Activated T-cell treated with anti-CD3 and anti-CD28 coated beads for 4 hours (primary cell): ENCODE data around the gene ATP1A1.

Experiments
- DNase-seq: peaks from one replicate; pipeline ENCODE4 v3.0.0-alpha.2; 2020

The ATP1A1 gene

DNA sequence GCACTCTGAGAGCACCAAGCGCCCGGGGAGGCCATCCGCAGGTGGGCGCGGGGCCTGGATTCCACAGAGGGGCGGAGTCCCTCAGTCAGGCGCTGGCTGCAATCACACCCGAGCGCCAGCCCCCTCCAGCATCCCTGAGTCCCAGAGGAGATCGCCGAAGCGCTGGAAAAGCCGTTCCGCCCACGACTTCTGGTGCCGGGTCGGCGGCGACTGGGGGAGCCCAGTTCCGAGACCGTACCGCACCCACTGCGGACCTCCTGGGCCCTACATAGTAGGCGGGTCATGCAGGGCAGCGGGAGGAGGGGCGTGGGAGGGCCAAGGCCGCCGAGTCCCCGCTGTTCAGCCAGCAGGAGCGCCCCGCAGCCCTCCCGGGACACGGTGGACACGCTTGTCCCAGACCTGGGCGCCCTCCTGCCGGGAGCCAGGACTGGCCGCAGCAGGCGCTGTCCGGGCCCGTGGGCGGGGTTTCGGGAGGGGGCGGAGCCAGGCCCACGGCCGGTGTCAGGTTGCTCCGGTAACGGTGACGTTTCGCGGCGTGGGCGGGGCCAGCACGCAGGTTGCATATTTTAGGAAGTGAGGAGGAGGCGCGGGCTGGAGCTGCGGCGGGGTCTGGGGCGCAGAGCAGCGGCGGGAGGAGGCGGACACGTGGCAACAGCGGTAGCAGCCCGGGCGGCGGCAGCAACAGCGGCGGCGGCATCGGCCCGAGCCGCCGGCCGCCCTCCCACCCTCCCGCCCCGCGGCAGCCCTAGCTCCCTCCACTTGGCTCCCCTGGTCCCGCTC is at the start of gene ATP1A1:
Gene ATP1A1 (plus strand): TSS at position 594 of the 780 bp plus-strand sequence. CDS start 268 bp downstream, outside the sequence.
- DNase-seq = peak; percentile 99

DNA sequence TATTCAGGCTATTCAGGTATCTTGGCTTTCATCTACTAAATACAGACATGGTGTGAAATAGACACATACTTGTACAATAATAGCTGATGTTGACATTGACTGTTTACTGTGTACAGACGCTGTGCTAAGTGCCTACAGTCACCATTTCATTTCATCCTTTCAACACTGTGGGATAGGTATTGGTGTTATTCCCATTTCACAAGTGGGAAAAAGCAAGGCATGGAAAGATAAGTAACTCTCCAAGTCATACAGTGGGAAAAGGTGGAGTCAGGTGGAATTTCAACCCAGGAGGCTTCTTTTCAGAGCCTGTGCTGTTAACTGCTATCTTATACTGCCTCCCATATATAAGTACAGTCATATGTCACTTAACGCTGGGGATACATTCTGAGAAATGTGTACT is 49.6 kb upstream of the ATP1A1 start:
- no peak for DNase-seq

DNA sequence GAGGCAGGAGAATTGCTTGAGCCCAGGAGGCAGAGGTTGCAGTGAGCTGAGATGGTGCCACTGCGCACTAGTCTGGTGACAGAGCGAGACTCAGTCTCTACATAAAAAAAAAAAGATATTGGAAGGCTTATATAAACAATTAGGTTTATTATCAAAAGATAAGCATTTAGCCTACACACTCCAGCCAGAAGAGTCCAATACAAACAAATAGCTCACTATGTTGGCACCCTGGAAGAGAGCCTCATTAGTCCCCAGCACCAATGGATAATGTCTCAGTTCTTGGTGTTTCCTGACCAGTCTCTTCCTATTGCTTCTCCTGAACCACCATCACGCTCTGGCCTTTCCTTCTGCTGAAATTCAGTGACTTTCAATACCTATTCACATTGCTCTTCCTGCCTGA is 48.6 kb upstream of the ATP1A1 start:
- no peak for DNase-seq

DNA sequence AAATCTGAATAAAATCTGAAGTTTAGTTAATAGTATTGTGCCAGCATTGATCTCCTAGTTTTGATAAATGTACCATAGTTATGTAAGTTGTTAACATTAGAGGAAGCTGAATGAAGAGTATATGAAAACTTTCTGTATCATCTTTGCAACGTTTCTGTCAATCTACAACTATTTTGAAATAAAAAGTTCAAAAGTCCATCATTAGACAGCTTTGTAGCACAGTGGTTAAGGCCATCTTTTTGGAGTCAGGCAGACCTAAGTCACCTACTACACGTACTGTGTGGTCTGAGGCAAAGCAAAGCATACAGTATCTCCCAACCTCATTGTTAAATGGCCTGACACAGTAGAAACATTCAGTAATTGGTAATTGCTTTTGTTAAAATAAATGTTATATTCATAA is 47.9 kb upstream of the ATP1A1 start:
- DNase-seq = no peak

DNA sequence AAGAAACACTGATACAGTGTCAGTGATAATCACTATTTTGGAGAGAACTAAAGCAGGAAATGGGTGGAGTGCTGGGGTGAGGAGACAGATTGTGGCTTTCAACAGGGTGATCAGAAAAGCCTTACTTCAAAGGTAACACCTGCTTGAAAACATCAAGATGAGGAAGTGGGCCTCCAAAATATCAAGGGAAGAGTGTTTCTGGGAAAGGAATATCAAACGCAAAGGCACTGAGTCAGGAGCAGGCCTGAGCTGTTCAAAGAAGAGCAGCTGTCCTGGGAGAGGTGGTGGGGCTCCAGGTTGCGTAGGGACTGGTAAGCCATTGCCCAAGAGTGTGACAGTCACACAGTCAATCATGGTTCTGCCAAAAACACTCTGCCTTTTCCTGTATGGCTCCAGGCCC is 47.1 kb upstream of the ATP1A1 start:
- peak; percentile 13 for DNase-seq

DNA sequence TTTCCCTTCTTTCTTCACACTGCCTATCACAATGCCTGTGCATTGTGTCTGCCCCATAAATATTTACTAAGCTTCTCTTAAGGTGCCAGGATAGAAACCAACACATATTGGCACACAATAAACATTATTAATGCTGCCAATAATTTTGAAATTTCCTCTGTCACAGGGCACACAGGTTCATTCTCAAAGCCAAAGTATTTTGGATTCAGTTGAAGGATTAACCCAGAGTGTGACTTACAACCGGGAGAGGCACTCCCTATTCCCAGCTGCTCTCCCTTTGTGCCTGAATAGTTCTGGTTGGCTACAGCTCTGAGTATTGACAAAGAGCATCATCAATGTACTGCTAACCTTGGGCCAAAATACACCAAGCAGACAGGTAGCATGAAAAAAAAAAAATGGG is 46.6 kb upstream of the ATP1A1 start:
- no peak for DNase-seq

DNA sequence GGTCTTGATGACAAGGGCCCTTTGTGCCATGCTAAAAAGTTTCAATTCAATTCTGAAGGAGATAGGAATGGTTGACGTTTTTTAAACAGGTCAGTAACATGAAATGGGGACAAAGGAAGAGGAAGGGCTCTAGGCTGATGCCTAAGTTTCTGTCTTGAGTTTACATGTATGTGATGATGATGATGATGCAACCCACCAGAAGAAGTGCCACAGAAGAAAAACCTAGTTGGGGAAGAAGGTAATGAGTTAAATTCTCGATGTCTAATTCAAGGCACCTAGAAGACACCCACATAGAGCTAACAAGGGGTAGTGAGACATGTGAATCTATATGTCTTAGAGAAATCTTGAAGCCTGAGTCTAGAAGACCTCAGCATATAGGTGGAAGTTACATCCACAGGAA is 44.4 kb upstream of the ATP1A1 start:
- no peak for DNase-seq

DNA sequence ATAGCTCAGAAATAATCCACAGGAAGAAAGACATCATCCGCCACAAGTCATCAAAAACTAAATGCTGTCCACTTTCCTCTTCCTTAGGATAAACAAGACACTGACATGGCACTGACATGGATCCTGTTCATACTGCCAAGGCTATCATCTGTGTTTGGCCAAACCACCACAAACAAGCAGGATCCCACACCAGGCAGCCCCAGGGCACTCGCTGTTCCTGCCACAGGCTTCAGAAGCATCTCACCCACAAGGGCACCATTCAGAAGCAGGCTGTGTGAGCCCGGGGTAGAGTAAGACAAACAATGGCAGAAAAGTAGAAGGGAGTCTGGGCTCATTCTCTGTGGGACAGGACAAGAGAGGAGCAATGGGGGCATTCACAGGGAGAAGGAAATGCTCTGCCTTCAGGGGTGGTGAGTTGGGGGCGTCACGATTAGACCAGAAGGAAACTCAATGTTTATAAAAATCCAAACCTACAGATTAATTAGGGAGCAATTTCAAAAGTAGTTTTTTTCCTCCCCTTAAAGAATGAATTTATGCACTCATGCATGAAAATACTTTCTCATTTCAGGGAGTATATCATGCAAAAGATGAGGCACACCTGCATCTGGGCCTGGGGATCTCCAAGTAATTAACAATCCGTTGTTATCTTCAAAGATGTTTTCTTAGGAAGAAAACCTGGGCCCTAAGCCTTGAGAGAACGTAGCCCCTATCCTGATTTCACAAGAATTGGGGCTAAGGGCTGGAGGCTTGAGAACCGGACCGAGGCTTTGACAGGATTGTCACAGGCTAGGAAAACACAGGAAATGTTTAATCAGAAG is 43.3 kb upstream of the ATP1A1 start:
- DNase-seq = no peak

DNA sequence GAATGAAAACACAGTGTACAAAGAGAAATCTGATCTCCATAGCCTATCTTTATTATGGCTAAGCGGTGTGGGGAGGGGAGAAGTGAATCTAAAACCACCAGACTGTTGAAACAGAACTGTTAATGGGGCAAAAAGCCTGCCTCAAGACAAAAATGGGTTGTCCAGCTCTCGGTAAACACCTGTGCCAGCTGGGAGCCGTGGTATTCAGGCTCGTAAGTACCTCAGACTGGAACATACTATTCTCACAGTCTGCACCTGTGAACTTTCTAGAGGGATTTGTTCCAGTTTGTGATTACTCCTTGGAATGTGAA is 42.7 kb upstream of the ATP1A1 start:
- no peak for DNase-seq

DNA sequence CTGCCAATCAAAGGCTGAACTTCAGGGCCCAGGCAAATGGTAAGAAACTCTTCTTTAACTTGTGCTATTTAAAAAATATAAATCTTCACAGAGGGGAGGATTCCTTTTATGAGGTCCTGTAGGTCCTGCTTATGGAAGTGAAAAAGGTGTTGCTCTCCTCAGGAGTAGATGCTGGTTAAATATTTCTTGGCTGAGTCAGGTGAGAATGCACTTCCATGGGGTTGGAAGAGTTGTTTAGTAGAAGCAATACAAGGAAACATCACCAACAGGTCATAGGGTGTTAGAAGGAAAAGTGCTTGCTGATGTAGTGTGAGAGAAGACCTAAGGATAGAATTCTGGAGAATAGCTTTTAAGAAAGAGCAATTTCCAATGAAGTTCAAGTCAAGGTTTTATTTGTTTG is 42.2 kb upstream of the ATP1A1 start:
- DNase-seq = no peak

DNA sequence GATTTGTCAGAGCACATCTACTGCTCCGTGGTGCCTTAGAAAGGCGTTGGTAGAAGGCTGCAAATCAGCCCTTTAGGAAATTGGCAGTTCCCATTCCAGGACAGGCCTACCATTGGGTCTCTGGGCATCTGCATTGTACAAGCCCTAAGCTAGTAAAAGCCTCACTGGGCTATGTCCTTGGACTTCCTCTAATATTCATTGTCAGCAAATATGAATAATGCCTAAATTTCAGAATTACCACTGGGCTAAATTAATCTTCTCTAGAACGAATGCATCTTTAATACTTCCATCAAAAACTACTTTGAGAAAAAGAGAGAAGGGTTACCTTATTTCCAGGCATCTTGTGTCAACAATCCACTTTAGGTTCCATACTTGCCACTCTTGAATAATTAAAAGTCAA is 41.5 kb upstream of the ATP1A1 start:
- no peak for DNase-seq

DNA sequence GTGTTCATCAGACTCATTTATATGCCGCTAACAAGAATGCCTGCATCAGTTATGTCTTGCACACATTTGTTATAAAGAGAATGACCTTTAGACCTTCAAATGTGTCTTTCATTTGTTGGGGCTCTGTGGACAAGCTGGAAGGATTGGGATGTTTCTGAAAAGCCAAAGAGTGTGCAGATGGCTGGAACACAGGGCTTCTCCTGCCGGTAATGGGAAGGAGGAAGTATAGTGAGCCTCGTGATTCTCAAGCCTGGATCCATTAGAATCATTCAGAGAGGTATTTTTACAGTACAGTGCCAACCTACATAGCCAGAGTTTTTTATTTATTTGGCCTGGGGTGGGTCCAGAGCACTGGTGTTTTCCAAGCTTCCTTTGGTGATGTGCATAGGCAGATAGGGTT is 40.6 kb upstream of the ATP1A1 start:
- DNase-seq = no peak

DNA sequence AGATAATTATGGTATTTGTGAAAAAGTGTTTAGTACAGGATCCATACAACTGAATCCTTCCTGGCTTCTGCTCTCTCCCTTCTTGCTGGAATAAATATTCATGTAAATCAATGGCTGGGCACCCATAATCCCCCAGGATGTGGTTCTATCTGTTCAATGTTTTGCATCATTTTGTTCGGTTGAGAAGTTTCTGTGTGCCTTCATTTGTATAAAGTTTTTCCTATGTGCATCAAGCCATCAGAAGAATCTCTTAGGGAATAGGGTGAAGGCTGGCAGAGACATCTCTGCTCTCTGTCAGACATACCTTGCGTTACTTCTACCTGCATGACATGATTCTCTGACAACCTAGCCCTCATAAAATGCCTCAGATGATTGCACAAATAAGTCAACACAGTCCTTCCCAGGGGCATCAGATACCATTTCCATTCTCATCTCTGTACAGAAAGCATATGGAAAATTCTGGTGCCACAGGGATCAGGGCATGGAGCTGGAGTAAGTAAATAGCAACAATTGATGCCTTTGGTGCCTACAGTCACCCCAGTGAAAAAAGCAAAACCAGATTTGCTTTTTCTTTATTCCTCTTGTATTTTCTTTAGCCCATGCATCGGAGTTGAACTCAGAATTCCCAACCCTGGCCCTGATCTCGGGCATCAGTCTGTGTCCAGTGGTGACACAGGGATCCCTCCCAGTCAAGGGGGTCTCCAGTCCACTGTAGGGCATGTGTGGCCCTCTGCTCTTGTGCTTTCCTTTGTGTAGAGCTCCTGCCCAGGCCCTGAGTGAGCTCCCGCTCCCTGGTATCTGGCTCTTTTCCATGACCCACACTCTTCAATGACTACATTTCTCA is 39.7 kb upstream of the ATP1A1 start:
- no peak for DNase-seq

DNA sequence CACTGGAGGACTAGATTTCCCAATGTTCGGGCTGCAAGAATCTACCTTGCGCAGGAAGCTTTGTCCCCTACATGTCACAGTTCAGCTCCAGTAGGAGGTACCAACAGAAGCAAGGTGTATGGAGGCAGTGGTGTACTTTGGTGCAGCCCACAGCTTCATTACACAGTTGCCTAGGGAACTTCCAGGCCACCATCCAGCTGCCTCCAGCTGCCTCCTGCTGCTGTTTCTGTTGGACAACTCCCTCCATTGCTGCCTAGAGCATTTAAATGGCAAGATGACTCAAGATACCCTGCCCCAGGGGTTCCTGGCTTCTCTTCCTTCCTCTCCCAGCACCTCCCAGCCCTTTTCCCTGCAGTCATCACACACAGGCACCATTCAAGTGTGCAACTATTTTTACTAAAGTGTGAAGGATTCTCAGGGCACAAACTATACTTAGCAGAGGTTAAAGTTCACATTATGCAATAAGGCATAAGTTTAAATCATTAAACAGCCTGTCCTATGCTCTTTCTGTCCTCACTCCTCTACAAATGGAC is 39.0 kb upstream of the ATP1A1 start:
- DNase-seq = no peak

DNA sequence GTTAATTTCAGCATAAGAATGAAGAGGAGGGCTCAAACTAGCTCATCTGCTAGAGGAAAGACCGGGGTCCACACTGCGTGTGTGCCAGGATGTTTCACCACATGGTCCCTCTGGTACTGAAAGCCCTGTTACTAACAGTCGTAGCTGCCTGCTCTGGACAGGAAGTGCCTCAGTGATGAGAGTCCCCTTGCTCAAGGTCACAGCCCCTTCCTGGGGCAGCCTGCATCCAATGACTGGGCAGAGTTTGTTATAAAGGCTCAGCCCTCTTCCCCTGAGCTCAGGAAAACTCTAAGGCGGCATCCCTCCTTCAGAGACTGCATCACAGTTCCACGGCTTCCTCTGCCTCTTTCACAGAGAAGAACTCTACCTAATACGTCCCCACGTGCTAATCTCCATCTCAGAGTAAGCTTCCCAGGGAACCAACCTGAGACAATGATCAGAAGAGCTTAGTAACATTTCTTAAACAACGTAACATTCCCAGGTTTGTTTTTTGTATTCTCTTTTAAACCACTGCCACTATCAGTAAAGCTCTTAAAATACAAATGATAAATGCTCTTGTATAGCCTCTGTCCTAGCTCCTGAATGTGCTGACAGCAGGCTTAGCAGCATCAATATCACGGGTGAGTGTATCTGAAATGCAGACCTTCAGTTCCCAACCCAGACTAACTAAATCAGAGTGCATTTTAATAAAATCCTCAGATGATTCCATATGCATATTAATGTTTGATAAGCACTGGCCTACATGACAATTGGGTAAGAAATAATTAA is 38.0 kb upstream of the ATP1A1 start:
- no peak for DNase-seq

DNA sequence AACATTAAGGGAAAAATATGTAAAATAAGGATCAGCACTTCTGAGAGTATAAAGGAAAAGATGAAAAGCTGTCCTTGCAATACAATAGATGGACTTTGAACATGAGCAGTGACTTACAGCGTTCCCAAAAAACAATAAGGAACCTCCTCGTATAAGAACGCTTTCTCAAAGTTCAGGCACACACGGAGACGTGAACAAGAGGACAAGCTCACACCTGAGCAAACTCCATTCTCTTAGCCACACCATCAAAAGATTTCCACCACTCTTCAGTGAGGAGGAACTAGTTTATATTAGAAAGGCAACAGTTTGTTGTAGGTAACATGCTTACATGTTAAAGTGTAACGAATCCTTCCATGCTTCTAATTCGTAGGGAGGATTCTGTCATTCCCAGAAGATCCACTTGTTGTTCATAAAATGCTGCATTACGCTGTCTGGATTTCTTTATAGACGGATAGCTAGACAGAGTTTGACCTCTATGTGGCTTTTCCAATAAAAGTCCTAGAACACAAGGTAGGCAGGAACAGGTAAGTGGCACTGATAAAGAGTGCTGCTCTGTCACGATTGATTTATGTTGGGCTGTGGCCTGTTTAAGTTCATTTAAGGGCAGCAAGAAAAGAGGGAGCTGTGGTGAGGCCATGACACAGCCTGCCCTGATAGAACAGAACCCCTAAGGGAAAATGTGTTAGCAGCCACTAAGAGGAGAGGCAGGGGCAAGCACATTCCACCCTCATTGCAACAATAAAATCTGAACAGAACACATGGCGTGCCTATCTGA is 37.0 kb upstream of the ATP1A1 start:
- DNase-seq = no peak

DNA sequence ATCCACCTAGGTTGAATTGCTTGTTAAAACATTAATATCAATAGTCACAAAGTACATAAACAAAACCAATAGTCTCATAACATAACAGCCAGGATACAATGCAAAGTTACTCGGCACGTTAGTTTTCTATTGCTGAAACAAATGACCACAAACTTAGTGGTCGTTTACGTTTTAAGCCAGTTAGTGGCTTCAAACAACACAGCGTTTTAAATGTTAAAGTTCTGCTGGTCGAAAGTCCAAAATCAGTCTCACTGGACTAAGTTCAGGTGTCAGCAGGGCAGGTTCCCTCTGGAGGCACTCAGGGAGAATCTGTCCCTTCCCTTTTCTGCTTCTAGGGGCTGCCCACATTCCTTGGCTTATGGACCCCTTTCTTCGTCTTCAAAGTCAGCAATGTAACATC is 35.6 kb upstream of the ATP1A1 start:
- DNase-seq = no peak

DNA sequence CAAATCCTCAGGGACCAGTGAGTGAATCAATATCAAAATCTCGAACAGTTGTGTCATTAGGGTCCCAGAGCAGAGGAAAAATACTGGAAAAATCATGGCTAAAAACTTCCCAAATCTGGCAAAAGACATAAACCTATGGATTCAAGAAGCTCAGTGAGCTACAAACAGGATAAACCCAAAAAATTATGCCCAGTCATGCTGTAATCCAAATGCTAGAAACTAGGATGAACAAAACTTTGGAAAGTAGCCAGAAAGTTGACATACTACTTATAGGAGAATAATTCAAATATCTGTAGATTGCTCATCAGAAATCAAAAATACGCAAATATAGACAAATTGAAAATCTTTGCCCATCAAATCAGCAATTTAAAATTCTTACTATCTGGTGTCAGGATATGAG is 34.6 kb upstream of the ATP1A1 start:
- DNase-seq = no peak

DNA sequence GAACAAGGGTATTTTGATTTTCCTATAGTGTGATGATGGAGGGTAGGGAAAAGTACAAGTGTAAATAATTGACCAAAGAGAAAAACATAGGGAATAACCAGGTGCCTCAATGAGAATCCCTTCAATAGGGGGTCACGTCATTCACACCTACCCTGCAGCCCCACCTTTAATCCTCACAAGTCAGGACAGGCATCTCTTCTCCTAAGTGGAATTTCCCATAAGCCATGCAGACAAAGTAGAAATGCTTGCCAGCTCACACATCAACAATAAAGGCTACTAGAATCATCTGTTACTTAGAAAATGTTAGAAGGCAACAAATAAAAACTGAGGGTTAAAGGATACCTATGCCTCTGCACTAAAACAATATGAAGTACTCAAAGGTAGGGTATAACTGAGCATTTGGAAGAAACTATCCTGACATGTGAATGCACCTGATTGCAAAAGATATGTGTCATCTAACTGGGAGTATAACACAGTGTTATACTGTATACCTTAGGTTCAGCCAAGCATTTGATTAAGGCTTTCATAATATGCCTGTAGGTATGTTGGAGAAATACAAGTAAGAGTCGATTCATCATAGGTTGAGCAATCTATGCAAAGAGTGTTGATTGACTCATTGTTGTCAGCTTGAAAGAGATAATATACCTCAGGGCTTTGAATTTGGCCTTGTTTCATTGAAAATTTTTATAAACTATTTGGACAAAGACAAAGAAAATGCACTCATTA is 32.4 kb upstream of the ATP1A1 start:
- no peak for DNase-seq

DNA sequence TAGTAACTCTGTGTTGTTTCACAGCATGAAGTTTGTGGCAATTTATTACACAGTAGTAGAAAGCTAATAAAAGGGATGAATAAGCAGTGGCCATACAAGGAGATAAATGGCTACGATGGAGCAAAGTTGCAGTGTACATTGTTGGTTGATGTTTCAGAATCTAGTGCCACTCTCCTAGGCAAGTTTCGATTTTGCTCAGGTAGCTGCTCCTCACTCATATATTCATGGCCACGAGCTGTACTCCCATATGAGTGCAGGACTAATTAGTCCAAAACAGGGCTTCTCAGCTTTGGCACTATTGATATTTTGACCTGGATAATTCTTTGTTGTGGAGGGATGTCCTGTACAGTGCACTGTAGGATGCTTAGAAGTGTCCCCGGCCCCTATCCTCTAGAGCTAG is 30.0 kb upstream of the ATP1A1 start:
- DNase-seq = no peak

DNA sequence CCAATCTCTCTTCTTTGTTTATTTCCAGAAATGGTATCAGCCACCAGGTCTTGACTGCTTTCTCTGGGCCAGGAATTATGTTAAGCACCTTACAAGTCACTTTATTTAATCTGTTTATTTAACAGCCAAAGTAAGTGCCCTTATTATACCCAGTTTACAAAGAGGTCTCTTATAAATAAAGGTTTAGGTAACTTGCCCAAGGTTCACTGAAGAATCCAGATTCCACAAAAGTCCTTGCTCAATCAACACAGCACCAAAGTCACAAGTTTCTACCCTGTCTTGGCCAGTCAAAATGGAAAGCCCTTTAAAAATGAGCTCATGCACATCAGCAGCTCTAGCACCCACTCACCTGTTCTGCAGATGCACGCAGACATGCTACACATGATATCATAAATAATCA is 28.0 kb upstream of the ATP1A1 start:
- no peak for DNase-seq
